Spleen (tissue), 11 donors: ENCODE data around the gene BCAT1. TPM values are rescaled to one million over a fixed set of nuclear protein-coding genes. Genes with fewer than 3 reads are reported as not detected.

Source experiments
- DNase-seq: peaks from one replicate; pipeline ENCODE4 v3.0.0-alpha.2; 2020
- H3K27ac ChIP-seq, 8 donors: fragments of 200-600 bp; sonication (generic) in 7 of 8; 1 replicate in 4 of 8; 2 replicates in 4 of 8; pipeline versions ENCODE4 v1.5.0 to v1.8.0; 2016 to 2021; ENCODE audit warnings: inconsistent platforms in 4 of 8, mild to moderate bottlenecking in 4 of 8, moderate library complexity in 1 of 8
- H3K27me3 ChIP-seq, 7 donors: fragments of 200-600 bp; sonication (generic) in 6 of 7; replicated peaks in 1 of 7; 1 replicate in 4 of 7; 2 replicates in 3 of 7; pipeline versions ENCODE4 v1.5.0 to v1.8.0; 2016 to 2021; ENCODE audit warnings: inconsistent platforms in 3 of 7, mild to moderate bottlenecking in 1 of 7
- H3K36me3 ChIP-seq, 6 donors: fragments of 200-600 bp; sonication (generic) in 5 of 6; 1 replicate in 4 of 6; 2 replicates in 2 of 6; pipeline versions ENCODE4 v1.5.0 to v1.8.0; 2016 to 2021; ENCODE audit warnings: inconsistent platforms in 2 of 6
- H3K4me1 ChIP-seq, 6 donors: fragments of 200-600 bp; sonication (generic) in 5 of 6; 1 replicate in 3 of 6; 2 replicates in 3 of 6; pipeline versions ENCODE4 v1.5.0 to v1.8.0; 2016 to 2021; ENCODE audit warnings: inconsistent platforms in 3 of 6
- H3K4me3 ChIP-seq, 8 donors: fragments of 200-600 bp; sonication (generic) in 7 of 8; 1 replicate in 4 of 8; 2 replicates in 4 of 8; pipeline versions ENCODE4 v1.5.0 to v1.8.0; 2016 to 2021; ENCODE audit warnings: inconsistent platforms in 4 of 8, mild to moderate bottlenecking in 4 of 8, moderate library complexity in 2 of 8
- H3K9me3 ChIP-seq, 8 donors: fragments of 200-600 bp; sonication (generic) in 7 of 8; 1 replicate in 4 of 8; 2 replicates in 4 of 8; pipeline versions ENCODE4 v1.5.0 to v1.8.0; 2016 to 2021; ENCODE audit warnings: inconsistent platforms in 4 of 8
- CTCF ChIP-seq, 11 experiments: fragments of 200-600 bp in 7 of 11; fragments of 450-650 bp in 4 of 11; sonication (generic) in 4 of 11; IDR thresholded peaks in 8 of 11; conservative IDR thresholded peaks in 3 of 11; 1 replicate in 7 of 11; 2 replicates in 4 of 11; pipeline versions ENCODE4 v1.4.0 to v1.8.0; 2016 to 2021; ENCODE audit warnings: antibody characterized with exemption in 11 of 11, inconsistent platforms in 4 of 11, mild to moderate bottlenecking in 1 of 11
- POLR2A ChIP-seq, 3 donors: fragments of 450-650 bp; IDR thresholded peaks; one replicate each; pipeline ENCODE4 v1.5.1; 2017; ENCODE audit warnings: antibody characterized with exemption in 3 of 3, mild to moderate bottlenecking in 1 of 3
- POLR2AphosphoS5 ChIP-seq, 3 donors: sonication (generic); formaldehyde crosslinking; IDR thresholded peaks; one replicate each; pipeline ENCODE4 v1.5.1; 2017; ENCODE audit warnings: antibody characterized with exemption in 3 of 3
- WGBS, 5 donors: extraction: QIAGEN DNeasy Blood & Tissue Kit in 3 of 5; methylation state at CpG; one replicate each; pipeline versions ENCODE4 v1.1.5 to v1.1.7; 2013 to 2018; 5-methylcytosine and 5-hydroxymethylcytosine counted together
- intact Hi-C: fragments of 100-400 bp; cut with DNase I; formaldehyde crosslinking; loops from one replicate; pipeline ENCODE4 v1.15.0; 2023; ENCODE audit warnings: low total_unique reads
- polyA plus RNA-seq, 3 donors: library from polyadenylated mRNA; stranded (reverse); fragments of 200-250 nt; gene quantifications; one replicate each; pipeline ENCODE4 v1.2.1, GENCODE V29; 2013
- total RNA-seq, 7 donors: library from RNA; depleted of rRNA in 3 of 7; stranded (reverse); fragments of >200 nt in 3 of 7; fragmentation: NEBNext Ultra II Directional in 4 of 7; extraction: Animal tissue kit (Norgen Biotek cat#: 25700) in 4 of 7; gene quantifications; one replicate each; pipeline versions ENCODE4 v1.1.0 to v1.2.1, GENCODE V29; 2016 to 2021
- donor health status: healthy with polysubstance abuse.
- donor health status: DM: no; HTN: no; CAD: no; lungs with moderate emphysema.
- donor health status: DM: no; HTN: no; CAD: no.
- donor health status: Bipolar disorder and iron deficiency.
- donor health status: healthy.
- donor health status: DM: no; HTN: no; CAD: no.
- donor health status: DM: yes; HTN: yes; CAD: no.

BCAT1 gene
- total and polyA plus RNA-seq, 10 donors, result 0.54 to 18.4 (median 8.7) TPM

GRCh38 chr12:24902511-24903328 is 46.2 kb downstream of the BCAT1 start:
- TF ChIP-seq POLR2AphosphoS5 (IDR thresholded peaks at IDR 0.05) (peak in 1 of 3 donors; percentile 62), POLR2A (IDR thresholded peaks at IDR 0.05) (no peak)
- peak; percentile 82 for DNase-seq
- WGBS, 5 donors, result 1 to 5% (median 2%) methylated on average over 43 to 74 of the region's 74 CpGs
- Histone ChIP-seq H3K36me3 (no peaks in the 10 kb centered on the region), H3K4me3 (peak overlapping the region; percentile 35 to 79 (median 60)), H3K9me3 (no peaks in the 10 kb centered on the region), H3K27ac (peak overlapping the region in 3 of 8 donors; percentile 22 to 89 (median 80)), H3K4me1 (peaks cover 9 to 43% (median 31%) of the 10 kb centered on the region in 6 donors), H3K27me3 (peaks cover 0 to 42% (median 29%) of the 10 kb centered on the region in 7 donors)
- intact Hi-C loops, result no loop called here

GRCh38 chr12:24901576-24902461 is 47.1 kb downstream of the BCAT1 start:
- Histone ChIP-seq H3K36me3 (no peaks in the 10 kb centered on the region), H3K27me3 (peaks cover 0 to 42% (median 29%) of the 10 kb centered on the region in 7 donors), H3K4me1 (peaks cover 9 to 45% (median 31%) of the 10 kb centered on the region in 6 donors), H3K9me3 (no peaks in the 10 kb centered on the region), H3K4me3 (peak overlapping the region in 7 of 8 donors; percentile 55 to 79 (median 61)), H3K27ac (peak overlapping the region in 4 of 8 donors; percentile 59 to 89 (median 72))
- intact Hi-C loops, result no loop called here
- DNase-seq, result no peak
- 36 to 57% (median 48%) methylated on average over 32 to 33 of the region's 33 CpGs for WGBS, 5 donors
- TF ChIP-seq POLR2AphosphoS5 (IDR thresholded peaks at IDR 0.05) (no peak), POLR2A (IDR thresholded peaks at IDR 0.05) (no peak), CTCF (IDR thresholded peaks at IDR 0.05 in 8 of 11, conservative IDR thresholded peaks at IDR 0.05 in 3 of 11) (no peak)

GRCh38 chr12:24900196-24900595 is 48.7 kb downstream of the BCAT1 start:
- Histone ChIP-seq H3K36me3 (no peaks in the 10 kb centered on the region), H3K9me3 (no peaks in the 10 kb centered on the region), H3K27me3 (peaks cover 0 to 38% (median 29%) of the 10 kb centered on the region in 7 donors), H3K4me3 (no peak overlapping the region), H3K27ac (peak overlapping the region in 3 of 8 donors; percentile 59 to 89 (median 80)), H3K4me1 (peaks cover 9 to 45% (median 31%) of the 10 kb centered on the region in 6 donors)
- 61 to 88% (median 72%) methylated on average over 3 of the region's 3 CpGs for WGBS, 5 donors
- TF ChIP-seq POLR2AphosphoS5 (IDR thresholded peaks at IDR 0.05) (no peak), CTCF (IDR thresholded peaks at IDR 0.05 in 8 of 11, conservative IDR thresholded peaks at IDR 0.05 in 3 of 11) (no peak), POLR2A (IDR thresholded peaks at IDR 0.05) (no peak)
- no peak for DNase-seq
- intact Hi-C loops, result no loop called here

- intact Hi-C loops, result no loop called here
- H3K27ac ChIP-seq, result peak overlapping the region in 2 of 8 donors; percentile 72 to 89
- DNase-seq, result no peak
- TF ChIP-seq POLR2A (IDR thresholded peaks at IDR 0.05), result no peak
- no peak for TF ChIP-seq POLR2AphosphoS5 (IDR thresholded peaks at IDR 0.05)
- TF ChIP-seq CTCF (IDR thresholded peaks at IDR 0.05 in 8 of 11, conservative IDR thresholded peaks at IDR 0.05 in 3 of 11), result no peak
- WGBS, 5 donors, result 88 to 92% (median 91%) methylated on average over 4 of the region's 4 CpGs
- no peaks in the 10 kb centered on the region for H3K36me3 ChIP-seq
- H3K4me3 ChIP-seq, result no peak overlapping the region
- peaks cover 0 to 33% (median 29%) of the 10 kb centered on the region in 7 donors for H3K27me3 ChIP-seq
- peaks cover 9 to 45% (median 31%) of the 10 kb centered on the region in 6 donors for H3K4me1 ChIP-seq
- H3K9me3 ChIP-seq, result no peaks in the 10 kb centered on the region
Measured at GRCh38 chr12:24899503-24900075, 49.3 kb downstream of the BCAT1 start.
